Keratinocyte (primary cell): ENCODE data around the gene CD59. TPM values are rescaled to one million over a fixed set of nuclear protein-coding genes. Genes with fewer than 3 reads are reported as not detected.

Experiments
- DNase-seq: peaks from one replicate; pipeline ENCODE4 v3.0.0-alpha.2; 2011; ENCODE audit warnings: low read depth, missing footprints, low spot score
- FAIRE-seq: peaks from 2 replicates; lab custom pipeline; 2011; peaks lifted over from hg19 to GRCh38; lab: Jason Lieb, UNC
- H2AFZ ChIP-seq: 2 replicates; pipeline ENCODE4 v1.6.0; 2012; ENCODE audit warnings: low read length, control low read depth, inconsistent platforms; ENCODE audit not compliant: control insufficient read depth
- H3K27ac ChIP-seq: 2 replicates; pipeline ENCODE4 v1.5.1; 2011; ENCODE audit warnings: low read length; ENCODE audit not compliant: control insufficient read depth, insufficient read depth
- H3K27me3 ChIP-seq: 3 replicates; pipeline ENCODE4 v1.6.0; 2011; ENCODE audit warnings: low read length; ENCODE audit not compliant: control insufficient read depth, insufficient read depth; ENCODE audit errors: extremely low read depth
- H3K36me3 ChIP-seq, 2 experiments: 2 replicates in 1 of 2; 3 replicates in 1 of 2; pipeline ENCODE4 v1.5.1; 2011; ENCODE audit warnings: low read length in 2 of 2, mild to moderate bottlenecking in 1 of 2; ENCODE audit not compliant: control insufficient read depth in 2 of 2, insufficient read depth in 2 of 2; ENCODE audit errors: extremely low read depth in 1 of 2
- H3K4me1 ChIP-seq: 3 replicates; pipeline ENCODE4 v1.5.1; 2011; ENCODE audit warnings: low read length; ENCODE audit not compliant: control insufficient read depth, insufficient read depth; ENCODE audit errors: extremely low read depth
- H3K4me2 ChIP-seq: 3 replicates; pipeline ENCODE4 v1.6.0; 2011; ENCODE audit warnings: low read depth, low read length; ENCODE audit not compliant: control insufficient read depth, insufficient read depth; ENCODE audit errors: extremely low read depth
- H3K4me3 ChIP-seq, 3 experiments: fragments of 200-600 bp in 1 of 3; sonication (generic) in 1 of 3; 2 replicates in 2 of 3; 3 replicates in 1 of 3; pipeline ENCODE4 v1.5.1; 2011 to 2016; ENCODE audit warnings: low read length in 3 of 3, mild to moderate bottlenecking in 3 of 3, control low read depth in 2 of 3, inconsistent platforms in 1 of 3, low read depth in 1 of 3, mixed read lengths in 1 of 3, mixed run types in 1 of 3, moderate library complexity in 1 of 3; ENCODE audit not compliant: control insufficient read depth in 2 of 3, insufficient read depth in 2 of 3; ENCODE audit errors: extremely low read depth in 1 of 3
- H3K79me2 ChIP-seq: 2 replicates; pipeline ENCODE4 v1.6.0; 2012; ENCODE audit warnings: low read length; ENCODE audit not compliant: control insufficient read depth, insufficient read depth
- H3K9ac ChIP-seq: 3 replicates; pipeline ENCODE4 v1.6.0; 2011; ENCODE audit warnings: low read length; ENCODE audit not compliant: control insufficient read depth, insufficient read depth; ENCODE audit errors: extremely low read depth
- H3K9me1 ChIP-seq: 3 replicates; pipeline ENCODE4 v1.6.0; 2011; ENCODE audit warnings: low read length; ENCODE audit not compliant: control insufficient read depth, insufficient read depth; ENCODE audit errors: extremely low read depth
- H3K9me3 ChIP-seq: 2 replicates; pipeline ENCODE4 v1.5.1; 2012; ENCODE audit warnings: low read depth, low read length; ENCODE audit not compliant: control insufficient read depth
- H4K20me1 ChIP-seq: 3 replicates; pipeline ENCODE4 v1.6.0; 2011; ENCODE audit warnings: low read length; ENCODE audit not compliant: control insufficient read depth, insufficient read depth; ENCODE audit errors: extremely low read depth
- CTCF ChIP-seq, 3 experiments: IDR thresholded peaks in 1 of 3; conservative IDR thresholded peaks in 1 of 3; optimal IDR thresholded peaks in 1 of 3; 2 replicates in 2 of 3; 3 replicates in 1 of 3; pipeline versions ENCODE3 to v1.5.1; 2011; ENCODE audit warnings: low read length in 3 of 3, mild to moderate bottlenecking in 3 of 3, moderate library complexity in 2 of 3, control low read depth in 1 of 3, inconsistent platforms in 1 of 3; ENCODE audit not compliant: insufficient read depth in 2 of 3; ENCODE audit errors: extremely low read depth in 1 of 3
- EZH2 ChIP-seq: IDR thresholded peaks from one replicate; pipeline ENCODE4 v1.6.1; 2012; ENCODE audit warnings: inconsistent platforms, mild to moderate bottlenecking, low read length, moderate library complexity
- dilution Hi-C: fragments of 300-500 bp; cut with MboI; formaldehyde crosslinking; loops from one replicate; pipeline ENCODE4 v1.7.0; 2020; ENCODE audit warnings: low sequenced_read_pairs; ENCODE audit not compliant: extremely low pct_ligation_motif_present
- polyA plus RNA-seq, 5 experiments: library from polyadenylated mRNA; depleted of rRNA in 3 of 5; stranded (reverse) in 3 of 5; stranded (forward) in 1 of 5; unstranded in 1 of 5; fragments of >200 nt; gene quantifications; 1 replicate in 1 of 5; 2 replicates in 3 of 5; 3 replicates in 1 of 5; pipeline versions ENCODE4 v1.2.1 to v1.2.3, GENCODE V29; 2011 to 2012; ENCODE audit warnings: missing spikeins in 2 of 5, low read depth in 1 of 5, low replicate concordance in 1 of 5

The CD59 gene
- polyA plus RNA-seq, 1 donor (not counting 4 experiments of a cell fraction or from before 2014, with no cell fraction given): 1,349 TPM

- Histone ChIP-seq H3K9ac (peak overlapping the region; percentile 79), H3K4me1 (peaks cover 82% of the 10 kb centered on the region), H3K27ac (peak overlapping the region; percentile 99), H3K79me2 (no peaks in the 10 kb centered on the region), H3K9me1 (no peaks in the 10 kb centered on the region), H3K4me3 (no peak overlapping the region), H3K36me3 (peaks cover 0 to 2% of the 10 kb centered on the region in 2 experiments), H4K20me1 (no peaks in the 10 kb centered on the region), H2AFZ (no peak overlapping the region), H3K27me3 (no peaks in the 10 kb centered on the region), H3K4me2 (peak overlapping the region; percentile 50), H3K9me3 (no peaks in the 10 kb centered on the region)
- dilution Hi-C loops: no loop called here
- FAIRE-seq (peak; percentile 89), DNase-seq (no peak)
- TF ChIP-seq EZH2 (no peak), CTCF (optimal IDR thresholded peaks at IDR 0.05 in 1 of 3, IDR thresholded peaks at IDR 0.05 in 1 of 3, conservative IDR thresholded peaks at IDR 0.05 in 1 of 3; ENCODE audit: extremely low read depth in 1 of 3, insufficient read depth in 2 of 3, low read length in 3 of 3) (no peak)
Observed at GRCh38 chr11:33692013-33692504, 44.2 kb downstream of the CD59 start.

- DNase-seq (no peak), FAIRE-seq (peak; percentile 51)
- no peaks in the 10 kb centered on the region for H3K79me2 ChIP-seq
- no peaks in the 10 kb centered on the region for H3K9me3 ChIP-seq
- peaks cover 0 to 2% of the 10 kb centered on the region in 2 experiments for H3K36me3 ChIP-seq
- peak overlapping the region; percentile 99 for H3K27ac ChIP-seq
- no peaks in the 10 kb centered on the region for H3K9me1 ChIP-seq
- H3K27me3 ChIP-seq: no peaks in the 10 kb centered on the region
- peak overlapping the region; percentile 50 for H3K4me2 ChIP-seq
- peak overlapping the region; percentile 79 for H3K9ac ChIP-seq
- H4K20me1 ChIP-seq: no peaks in the 10 kb centered on the region
- H3K4me1 ChIP-seq: peaks cover 74% of the 10 kb centered on the region
- H2AFZ ChIP-seq: peak overlapping the region; percentile 5
- dilution Hi-C loops: no loop called here
- no peak for TF ChIP-seq EZH2
- no peak for TF ChIP-seq CTCF (optimal IDR thresholded peaks at IDR 0.05 in 1 of 3, IDR thresholded peaks at IDR 0.05 in 1 of 3, conservative IDR thresholded peaks at IDR 0.05 in 1 of 3; ENCODE audit: extremely low read depth in 1 of 3, insufficient read depth in 2 of 3, low read length in 3 of 3)
- peak overlapping the region in 2 of 3 experiments; percentile 24 to 29 for H3K4me3 ChIP-seq
Observed at GRCh38 chr11:33691066-33691864, 45.0 kb downstream of the CD59 start.
